Medulla oblongata (tissue), 1 donor: ENCODE data around the gene LRRC3C.
"Not testable (repeated sequence)": the region's sequence is repeated elsewhere in the genome, so short reads cannot be mapped to it uniquely, and the experiment has no call there.

Source experiments
- DNase-seq: peaks from one replicate; pipeline ENCODE4 v3.0.0-alpha.2; 2015; ENCODE audit errors: extremely low spot score

Gene LRRC3C

GRCh38 chr17:39946551-39947330 is 19.2 kb downstream of the LRRC3C start:
- no peak for DNase-seq

- not testable (repeated sequence) for DNase-seq
Measured at GRCh38 chr17:39948489-39948828, 20.9 kb downstream of the LRRC3C start.

GRCh38 chr17:39949028-39949427 is 21.5 kb downstream of the LRRC3C start:
- DNase-seq, result no peak

DNA sequence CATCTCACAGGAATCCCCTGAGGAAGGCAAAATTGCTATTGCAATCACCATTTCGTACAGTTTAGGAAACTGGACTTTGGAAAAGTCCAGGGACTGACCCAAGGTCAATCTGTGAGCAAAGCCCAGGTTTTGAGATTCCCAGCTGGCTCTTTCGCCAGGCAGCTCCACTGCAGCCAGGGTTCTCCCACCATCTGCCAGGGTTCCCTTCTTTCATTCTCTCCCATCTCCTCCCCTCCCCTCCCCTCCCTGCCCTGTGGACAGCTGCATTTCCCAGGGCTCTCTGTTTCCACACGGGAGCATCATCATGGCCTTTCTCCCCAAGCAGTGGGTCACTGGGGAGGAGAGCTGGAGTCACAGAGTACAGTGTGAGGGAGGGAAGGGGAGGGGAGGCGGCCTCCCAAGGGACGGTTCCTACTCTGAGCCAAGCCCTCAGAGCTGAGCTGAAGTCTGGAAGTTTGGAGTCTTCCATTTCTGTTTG is 23.4 kb downstream of the LRRC3C start:
- no peak for DNase-seq

- DNase-seq, result no peak
Measured at GRCh38 chr17:39951924-39952679, 24.6 kb downstream of the LRRC3C start.

GRCh38 chr17:39952680-39953470 is 25.3 kb downstream of the LRRC3C start:
- DNase-seq, result peak; percentile 93

- no peak for DNase-seq
Measured at GRCh38 chr17:39953471-39953888, 25.9 kb downstream of the LRRC3C start.

GRCh38 chr17:39954876-39955275 is 27.3 kb downstream of the LRRC3C start:
- DNase-seq, result no peak

DNA sequence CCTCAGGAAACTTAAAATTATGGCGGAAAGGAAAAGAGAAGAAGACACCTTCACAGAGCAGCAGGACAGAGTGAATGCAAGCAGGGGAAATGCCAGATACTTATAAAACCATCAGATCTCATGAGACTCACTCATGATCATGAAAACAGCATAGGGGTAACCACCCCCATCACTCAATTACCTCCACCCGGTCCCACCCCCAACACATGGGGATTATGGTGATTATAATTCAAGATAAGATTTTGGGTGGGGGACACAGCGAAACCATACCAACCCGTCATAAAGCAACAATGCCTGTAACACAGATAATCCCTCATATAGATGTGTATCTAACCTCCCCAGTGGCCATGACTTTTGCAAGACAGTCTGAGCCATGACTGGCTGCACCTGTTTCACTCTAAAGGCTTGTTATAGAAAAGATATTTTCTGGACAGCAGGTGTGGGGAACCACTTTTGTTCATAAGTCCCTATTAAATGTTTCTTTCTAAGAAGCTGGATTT is 28.2 kb downstream of the LRRC3C start:
- DNase-seq, result no peak

DNA sequence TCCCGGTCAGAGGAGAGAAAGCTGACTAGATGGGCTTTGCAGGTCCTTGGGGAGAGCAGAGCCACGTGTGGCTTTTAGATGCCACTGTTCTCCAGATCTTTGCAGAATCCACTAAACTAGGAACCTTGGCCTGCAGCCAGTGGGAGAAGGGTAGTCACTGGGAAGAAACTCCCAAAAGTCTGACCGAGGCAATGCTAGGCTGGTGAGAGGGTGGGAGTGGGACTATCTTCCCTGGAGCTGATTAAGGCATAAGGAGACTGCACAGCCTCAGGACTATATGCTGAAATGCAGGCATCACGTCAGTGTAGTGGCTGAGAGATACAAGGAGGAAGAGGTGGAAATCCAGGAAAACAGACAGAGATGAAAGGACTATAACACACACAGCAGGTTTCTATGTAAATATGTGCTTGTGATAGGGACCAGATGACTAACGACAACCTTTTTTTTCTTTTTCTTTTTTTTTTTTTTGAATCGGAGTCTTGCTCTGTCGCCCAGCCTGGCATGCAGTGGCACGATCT is 33.1 kb downstream of the LRRC3C start:
- DNase-seq, result no peak

GRCh38 chr17:39962642-39963220 is 35.2 kb downstream of the LRRC3C start, which contains the start of gene GSDMA:
Gene GSDMA (plus strand): TSS chr17:39963004. CDS start chr17:39965688, 2,684 bp downstream.
- DNase-seq, result no peak

- DNase-seq, result no peak
Measured at GRCh38 chr17:39963829-39964228, 36.3 kb downstream of the LRRC3C start.

DNA sequence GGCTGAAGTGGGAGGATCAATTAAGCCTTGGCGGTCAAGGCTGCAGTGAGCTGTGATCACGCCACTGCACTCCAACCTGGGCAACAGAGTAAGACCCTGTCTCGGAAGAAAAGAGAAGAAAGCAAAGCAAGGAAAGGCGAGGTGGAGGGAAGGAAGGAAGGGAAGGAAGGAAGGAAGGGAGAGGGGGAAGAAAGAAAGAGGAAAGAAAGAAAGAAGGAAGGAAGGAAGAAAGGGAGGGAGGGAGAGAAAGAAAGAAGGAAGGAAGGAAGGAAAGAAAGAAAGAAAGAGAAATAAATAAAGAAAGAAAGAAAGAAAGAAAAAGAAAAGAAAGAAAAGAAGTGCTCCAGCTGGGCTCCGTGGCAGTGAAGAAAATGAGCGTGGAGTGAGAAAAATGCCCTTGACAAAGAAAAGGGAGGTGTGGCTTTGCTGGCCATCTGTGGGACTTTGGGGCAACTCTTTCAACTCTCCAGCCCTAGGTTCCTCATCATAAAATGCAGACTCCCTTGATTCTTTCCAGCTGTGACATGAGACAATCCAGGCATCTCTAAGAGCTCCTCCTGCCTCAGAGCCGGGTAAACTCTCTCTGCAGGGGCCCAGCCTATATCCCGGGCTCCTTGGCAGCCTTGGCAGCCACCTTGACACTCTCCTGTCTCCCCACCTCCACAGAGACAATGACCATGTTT is 37.6 kb downstream of the LRRC3C start:
- DNase-seq, result no peak

- DNase-seq, result no peak
Measured at GRCh38 chr17:39966771-39967170, 39.2 kb downstream of the LRRC3C start.

DNA sequence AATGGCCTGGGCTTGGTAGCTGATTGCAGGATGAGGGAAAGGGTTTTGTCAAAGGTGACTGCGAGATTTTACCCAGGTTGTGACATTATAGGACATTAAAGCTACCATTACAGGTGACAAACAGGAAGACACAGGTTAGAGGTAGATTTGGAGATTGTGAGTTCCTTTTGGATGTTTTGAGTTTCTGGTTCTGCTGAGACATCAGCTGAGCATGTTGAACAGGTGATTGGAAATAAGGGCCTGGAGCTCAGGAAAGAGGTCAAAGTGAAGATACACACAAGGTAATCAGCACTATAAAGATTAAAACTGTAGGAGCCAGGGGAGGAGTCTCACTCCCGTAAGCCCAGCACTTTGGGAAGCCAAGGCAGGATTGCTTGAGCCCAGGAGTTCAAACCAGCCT is 41.2 kb downstream of the LRRC3C start:
- no peak for DNase-seq

- DNase-seq, result peak; percentile 31
Measured at GRCh38 chr17:39969375-39969774, 41.8 kb downstream of the LRRC3C start.

- no peak for DNase-seq
Measured at GRCh38 chr17:39970157-39970692, 42.7 kb downstream of the LRRC3C start.

DNA sequence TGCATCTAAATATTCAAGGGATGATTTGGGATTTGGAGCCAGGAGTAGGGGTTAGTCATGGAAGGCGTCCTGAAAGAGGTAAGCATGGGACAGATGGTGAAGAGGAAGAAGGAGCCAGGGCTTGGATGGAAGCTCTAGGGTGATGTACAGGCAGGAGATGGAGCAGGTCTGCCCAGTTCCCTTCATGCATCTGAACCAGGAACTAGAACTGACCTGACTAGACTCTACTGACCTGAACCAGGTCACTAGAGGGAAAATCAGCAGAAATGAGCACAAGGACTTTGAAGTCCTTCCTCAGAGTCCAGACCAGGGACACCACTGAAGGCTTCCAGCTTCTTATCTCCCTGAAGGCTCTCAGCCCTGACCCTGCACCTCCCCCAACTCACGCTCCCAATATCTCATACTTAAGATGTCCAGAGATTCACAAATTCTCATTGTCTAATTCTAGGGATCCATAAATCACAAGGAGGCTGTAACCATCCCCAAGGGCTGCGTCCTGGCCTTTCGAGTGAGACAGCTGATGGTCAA is 43.6 kb downstream of the LRRC3C start:
- no peak for DNase-seq

DNA sequence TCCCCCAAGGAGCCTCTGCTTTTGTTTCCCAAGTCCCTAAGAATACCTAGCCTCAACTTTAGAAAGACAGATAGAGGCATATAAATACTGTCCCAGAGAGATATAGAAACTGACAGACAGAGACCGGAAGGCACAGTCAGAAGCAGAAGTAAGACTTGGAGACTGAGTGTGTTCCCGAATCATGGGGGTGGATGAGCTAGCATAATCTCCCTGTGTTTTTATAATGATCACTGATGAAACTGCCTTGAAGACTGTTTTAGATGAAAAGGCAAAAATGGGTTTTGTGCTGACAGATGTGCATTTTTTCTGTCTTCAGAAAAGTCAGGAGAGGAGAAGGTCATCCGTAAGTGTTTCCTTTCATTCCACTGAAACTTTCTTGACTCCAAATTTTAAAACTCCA is 44.7 kb downstream of the LRRC3C start:
- DNase-seq, result peak; percentile 20

- no peak for DNase-seq
Measured at GRCh38 chr17:39973496-39973895, 46.0 kb downstream of the LRRC3C start.
